ENCODE data around the gene LILRB5. TPM values are rescaled to one million over a fixed set of nuclear protein-coding genes. Genes with fewer than 3 reads are reported as not detected.

Gene LILRB5
- total RNA-seq, 4 donors from 2014 or later: 6.1 to 17.6 (median 9.7) TPM

GRCh38 chr19:54206831-54207177, 50.3 kb downstream of the LILRB5 start:
- DNase-seq: no peak
- Histone ChIP-seq H3K9me3 (no peaks in the 10 kb centered on the region), H3K27me3 (no peaks in the 10 kb centered on the region), H3K27ac (peak overlapping the region; percentile 32 to 87 (median 54)), H3K4me1 (peaks cover 10 to 82% (median 30%) of the 10 kb centered on the region in 4 donors), H3K4me3 (peak overlapping the region in 1 of 4 donors; percentile 11), H3K36me3 (peaks cover 0 to 63% (median 0%) of the 10 kb centered on the region in 3 donors)
- no peak for TF ChIP-seq POLR2A (IDR thresholded peaks at IDR 0.05)
- TF ChIP-seq CTCF (IDR thresholded peaks at IDR 0.05): no peak

- TF ChIP-seq CTCF (IDR thresholded peaks at IDR 0.05) (no peak), POLR2A (IDR thresholded peaks at IDR 0.05) (no peak)
- DNase-seq: no peak
- Histone ChIP-seq H3K27ac (peak overlapping the region in 3 of 4 donors; percentile 38 to 87 (median 70)), H3K9me3 (no peaks in the 10 kb centered on the region), H3K4me1 (peaks cover 10 to 87% (median 35%) of the 10 kb centered on the region in 4 donors), H3K27me3 (no peaks in the 10 kb centered on the region), H3K4me3 (peak overlapping the region in 1 of 4 donors; percentile 11), H3K36me3 (peaks cover 0 to 63% (median 0%) of the 10 kb centered on the region in 3 donors)
Measured at GRCh38 chr19:54206030-54206830, 50.8 kb downstream of the LILRB5 start.

GRCh38 chr19:54204767-54205468, 52.2 kb downstream of the LILRB5 start:
- Histone ChIP-seq H3K4me1 (peaks cover 10 to 80% (median 36%) of the 10 kb centered on the region in 4 donors), H3K36me3 (peaks cover 0 to 63% (median 0%) of the 10 kb centered on the region in 3 donors), H3K9me3 (no peaks in the 10 kb centered on the region), H3K4me3 (no peak overlapping the region), H3K27ac (no peak overlapping the region), H3K27me3 (no peaks in the 10 kb centered on the region)
- no peak for DNase-seq
- TF ChIP-seq POLR2A (IDR thresholded peaks at IDR 0.05): no peak
- no peak for TF ChIP-seq CTCF (IDR thresholded peaks at IDR 0.05)

- TF ChIP-seq CTCF (IDR thresholded peaks at IDR 0.05) (no peak), POLR2A (IDR thresholded peaks at IDR 0.05) (no peak)
- Histone ChIP-seq H3K36me3 (peaks cover 0 to 63% (median 0%) of the 10 kb centered on the region in 3 donors), H3K27me3 (no peaks in the 10 kb centered on the region), H3K4me1 (peaks cover 0 to 63% (median 26%) of the 10 kb centered on the region in 4 donors), H3K27ac (peak overlapping the region in 1 of 4 donors; percentile 1), H3K4me3 (peak overlapping the region in 2 of 4 donors; percentile 3 to 11), H3K9me3 (no peaks in the 10 kb centered on the region)
- DNase-seq: no peak
Measured at GRCh38 chr19:54203151-54203611, 53.9 kb downstream of the LILRB5 start.

- H3K4me3 ChIP-seq: peak overlapping the region in 3 of 4 donors; percentile 55 to 72 (median 68)
- TF ChIP-seq CTCF (IDR thresholded peaks at IDR 0.05): no peak
- TF ChIP-seq POLR2A (IDR thresholded peaks at IDR 0.05): no peak
- H3K27ac ChIP-seq: peak overlapping the region in 1 of 4 donors; percentile 88
- H3K4me1 ChIP-seq: peaks cover 0 to 52% (median 18%) of the 10 kb centered on the region in 4 donors
- H3K27me3 ChIP-seq: no peaks in the 10 kb centered on the region
- no peak for DNase-seq
- H3K9me3 ChIP-seq: no peaks in the 10 kb centered on the region
- peaks cover 0 to 52% (median 0%) of the 10 kb centered on the region in 3 donors for H3K36me3 ChIP-seq
Measured at GRCh38 chr19:54201980-54202379, 55.1 kb downstream of the LILRB5 start.
